NCI-H345 treated with DMSO at 0.1 percent for 48 hours (cell line): ENCODE data around the gene CACNA2D3.

Source experiments
- DNase-seq: peaks from one replicate; lab custom pipeline; 2025; ENCODE audit not compliant: unreplicated experiment; lab: John Stamatoyannopoulos, UW

The CACNA2D3 gene

GRCh38 chr3:54557538-54558428, 435.4 kb downstream of the CACNA2D3 start:
- no peak for DNase-seq

- DNase-seq, result no peak
These were observed 441.3 kb downstream of the CACNA2D3 start for GRCh38 chr3:54563501-54564200.

DNA sequence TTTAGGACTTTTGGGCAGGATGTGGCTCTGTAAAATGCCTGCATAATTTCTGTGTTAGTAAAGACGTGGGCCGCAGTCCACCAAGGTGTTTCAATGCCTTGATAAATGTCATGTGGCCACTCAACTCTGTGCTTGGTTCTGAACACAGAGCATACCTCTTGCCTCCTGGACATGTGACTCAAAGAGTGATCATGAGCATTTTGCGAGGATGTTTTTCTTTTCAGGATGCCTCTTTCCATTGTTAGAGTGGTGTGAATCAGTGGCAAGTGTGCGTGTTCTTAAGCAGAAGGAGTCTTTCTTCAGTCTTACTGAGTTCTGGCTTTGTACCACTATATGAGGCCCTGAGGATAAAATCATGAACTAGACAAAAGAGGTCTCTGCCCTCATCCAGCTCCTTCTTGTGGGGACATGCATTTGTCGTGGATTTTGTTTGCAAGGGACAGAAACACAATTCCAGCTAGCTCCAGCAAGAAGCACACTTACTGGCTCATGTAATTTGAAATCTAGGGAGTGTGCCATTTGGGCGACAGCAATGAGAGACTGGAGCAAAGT, 442.1 kb downstream of the CACNA2D3 start:
- no peak for DNase-seq

- no peak for DNase-seq
These were observed 443.6 kb downstream of the CACNA2D3 start for GRCh38 chr3:54565956-54566355.

DNA sequence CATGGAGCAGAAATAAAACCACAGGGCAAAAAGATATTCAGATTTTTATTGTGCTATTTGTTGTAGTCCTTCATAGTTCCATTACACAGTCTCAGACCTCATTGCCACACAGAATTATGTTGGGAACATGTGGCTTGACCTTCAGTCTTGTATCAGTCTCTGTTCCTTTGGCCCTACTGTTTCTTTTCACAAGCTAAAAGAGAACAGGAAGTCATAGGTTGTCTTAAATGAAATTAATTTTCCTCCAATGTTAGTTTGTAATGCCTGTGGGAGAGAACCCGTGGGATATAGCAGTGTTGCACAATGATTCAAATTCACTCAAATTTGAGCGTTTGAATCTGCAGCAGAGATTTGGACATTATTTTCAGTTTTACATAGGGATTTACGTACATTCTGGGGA, 445.6 kb downstream of the CACNA2D3 start:
- no peak for DNase-seq

- no peak for DNase-seq
These were observed 447.7 kb downstream of the CACNA2D3 start for GRCh38 chr3:54570008-54570407.

GRCh38 chr3:54572197-54572895, 450.0 kb downstream of the CACNA2D3 start:
- DNase-seq, result no peak

DNA sequence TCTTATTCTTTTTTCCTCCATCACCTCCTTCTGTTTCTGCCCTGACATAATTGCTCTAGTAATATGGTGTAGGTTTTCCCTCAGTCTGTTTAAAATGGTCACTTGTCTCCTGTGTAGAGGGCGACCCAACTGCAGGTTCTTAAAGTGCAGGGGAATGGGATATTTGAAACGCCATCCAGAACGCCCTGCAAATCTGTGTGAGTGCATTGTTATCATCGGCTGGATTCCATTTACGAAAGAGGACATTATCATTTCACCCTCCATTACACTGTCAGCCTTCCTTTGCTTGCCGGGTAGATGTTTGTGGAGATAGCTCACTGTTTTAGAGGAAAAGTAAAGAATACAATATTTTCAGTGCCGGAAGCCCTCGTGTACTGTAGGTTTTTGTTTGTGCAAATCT, 451.5 kb downstream of the CACNA2D3 start:
- no peak for DNase-seq

DNA sequence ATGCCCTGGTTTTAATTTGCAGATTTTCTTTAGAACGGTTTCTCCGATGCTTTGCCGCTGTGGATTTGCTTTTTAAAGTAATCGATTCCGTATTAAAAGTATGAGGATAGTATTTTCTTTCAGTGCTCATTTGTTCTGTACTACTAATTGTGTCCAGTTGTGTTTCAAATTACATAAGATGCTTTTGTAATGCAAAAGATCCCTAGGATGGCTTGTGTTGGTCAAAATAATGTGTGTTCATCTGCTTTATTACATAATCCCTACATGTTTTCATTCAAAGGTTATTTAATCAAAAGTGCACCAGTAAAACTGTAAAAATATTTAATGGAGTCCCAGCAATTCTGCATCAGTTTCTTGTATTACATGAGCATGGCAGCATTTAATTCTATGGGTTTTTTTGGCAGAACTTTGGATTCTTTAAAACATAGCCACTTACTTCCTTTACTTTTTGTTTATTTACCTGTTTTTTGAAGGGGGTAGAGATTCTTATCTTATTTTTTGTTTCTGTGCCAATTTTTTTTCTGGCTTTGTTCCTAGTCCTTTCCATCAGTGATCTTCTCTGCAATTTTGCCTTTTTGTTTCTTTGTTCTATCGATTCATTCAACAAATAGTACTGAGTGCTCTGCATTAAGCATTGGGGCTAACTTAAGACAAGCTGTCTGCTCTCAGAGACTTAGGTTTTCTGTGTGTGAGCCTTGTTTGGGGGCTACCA, 452.7 kb downstream of the CACNA2D3 start:
- DNase-seq, result no peak

DNA sequence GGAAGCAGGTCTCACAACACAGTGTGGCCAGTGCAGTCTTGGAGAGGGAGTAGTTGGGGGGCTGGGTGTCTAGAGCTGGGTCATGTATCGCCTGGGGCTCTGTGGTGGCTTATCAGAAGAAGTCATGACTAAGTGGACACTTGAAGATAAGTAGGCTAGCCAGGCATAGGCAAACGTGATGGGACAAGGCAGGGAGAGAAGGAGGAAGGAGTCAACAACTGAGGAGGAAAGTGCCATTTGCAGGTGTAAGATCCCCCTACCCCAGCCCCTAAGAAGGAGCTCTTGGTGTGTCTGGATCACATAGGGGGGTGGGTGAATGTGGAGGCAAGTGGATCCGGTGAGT, 453.2 kb downstream of the CACNA2D3 start:
- no peak for DNase-seq

DNA sequence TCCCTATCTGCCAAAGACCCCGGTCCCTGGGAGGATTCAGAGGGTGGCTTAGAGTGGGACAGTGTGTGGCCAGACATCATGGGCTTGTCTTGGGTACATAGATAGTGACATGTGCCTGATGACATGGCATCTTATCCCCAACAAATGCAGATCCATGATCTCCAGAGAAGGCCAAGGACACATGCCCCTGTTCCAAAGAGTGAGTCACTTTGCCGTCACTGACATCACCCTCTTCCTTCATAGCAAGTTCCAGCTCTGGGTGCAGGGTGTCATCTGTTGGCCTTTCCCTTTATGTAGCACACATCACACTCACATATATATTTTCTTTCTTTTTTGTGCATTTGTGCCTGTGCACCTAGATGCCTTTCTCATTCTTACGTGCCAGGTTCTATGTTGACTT, 455.0 kb downstream of the CACNA2D3 start:
- DNase-seq, result no peak

DNA sequence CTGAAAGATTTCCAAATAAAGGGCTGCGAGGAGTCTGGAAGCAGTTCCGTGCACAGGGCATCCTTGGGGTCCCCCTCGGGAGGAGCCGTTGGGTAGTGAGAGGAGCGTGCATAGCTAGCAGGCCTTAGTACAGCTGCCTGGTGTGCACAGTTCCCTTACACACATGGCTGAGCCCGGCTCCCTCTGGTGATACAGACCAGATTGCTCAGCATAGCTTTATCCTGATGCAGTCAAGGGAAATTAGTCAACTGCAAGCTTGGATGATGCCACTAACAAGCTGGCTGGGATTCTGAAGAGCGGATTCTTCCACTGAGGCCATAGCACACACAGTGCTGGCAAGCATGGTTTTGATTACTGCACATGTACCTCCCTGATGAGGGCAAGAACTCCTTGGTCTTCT, 456.1 kb downstream of the CACNA2D3 start:
- DNase-seq, result no peak

DNA sequence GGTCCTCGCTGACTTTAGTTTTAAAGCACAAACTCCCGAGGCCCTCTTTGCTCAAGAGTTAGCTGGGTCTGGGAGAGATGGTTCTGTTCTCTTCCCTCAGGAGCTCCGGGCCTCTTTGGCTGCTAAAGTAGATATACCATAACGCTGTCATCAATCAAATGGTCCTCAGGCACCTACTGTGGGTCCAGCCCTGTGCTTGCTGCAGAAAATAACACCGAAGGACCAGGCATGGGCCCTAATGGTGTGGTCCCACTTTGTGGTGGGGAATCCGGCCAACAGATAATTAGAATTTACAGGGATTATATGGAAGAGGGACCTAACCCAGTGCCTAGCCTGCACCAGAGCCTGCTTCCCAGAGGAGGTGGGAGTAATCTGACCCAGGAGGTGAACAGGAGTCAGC, 458.1 kb downstream of the CACNA2D3 start:
- no peak for DNase-seq

- DNase-seq, result no peak
These were observed 460.1 kb downstream of the CACNA2D3 start for GRCh38 chr3:54582424-54582823.

DNA sequence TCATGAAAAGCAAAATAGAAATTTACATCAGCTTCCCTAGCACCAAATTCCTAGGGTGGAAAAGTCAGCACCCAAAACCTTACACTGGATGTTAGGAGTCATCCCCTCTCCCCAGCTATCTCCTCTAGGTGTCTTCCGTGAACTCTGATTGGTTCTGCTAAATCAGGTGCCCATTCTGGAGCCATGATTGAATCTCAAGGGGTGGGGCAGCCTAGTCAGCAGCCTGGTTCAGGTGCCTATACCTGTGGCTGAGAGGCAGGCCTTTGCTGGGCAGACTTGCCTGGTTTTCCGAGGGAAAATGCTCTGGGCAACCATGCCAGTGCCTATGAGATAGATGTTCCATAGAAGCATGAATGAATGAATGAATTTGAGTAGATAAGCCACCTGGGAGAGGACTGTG, 468.8 kb downstream of the CACNA2D3 start:
- DNase-seq, result no peak

DNA sequence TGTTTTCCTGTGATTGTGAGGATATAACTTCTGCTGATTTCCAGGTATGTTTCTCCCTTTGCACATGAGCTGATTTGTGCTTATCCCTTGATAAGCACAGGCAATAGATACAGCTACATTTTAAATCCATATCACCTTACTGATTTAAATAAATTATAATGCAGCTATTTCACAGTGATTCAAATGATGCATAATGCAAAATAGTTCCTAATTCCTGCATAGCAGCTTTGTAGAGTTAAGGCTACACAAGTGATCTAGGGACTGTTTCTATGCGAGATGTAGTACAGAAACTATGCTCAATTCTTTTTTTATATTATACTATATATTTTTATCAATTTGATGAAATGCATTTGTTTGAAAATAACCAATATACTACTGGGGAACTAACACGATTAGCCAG, 471.3 kb downstream of the CACNA2D3 start:
- no peak for DNase-seq

GRCh38 chr3:54596087-54596486, 473.7 kb downstream of the CACNA2D3 start:
- DNase-seq, result no peak

DNA sequence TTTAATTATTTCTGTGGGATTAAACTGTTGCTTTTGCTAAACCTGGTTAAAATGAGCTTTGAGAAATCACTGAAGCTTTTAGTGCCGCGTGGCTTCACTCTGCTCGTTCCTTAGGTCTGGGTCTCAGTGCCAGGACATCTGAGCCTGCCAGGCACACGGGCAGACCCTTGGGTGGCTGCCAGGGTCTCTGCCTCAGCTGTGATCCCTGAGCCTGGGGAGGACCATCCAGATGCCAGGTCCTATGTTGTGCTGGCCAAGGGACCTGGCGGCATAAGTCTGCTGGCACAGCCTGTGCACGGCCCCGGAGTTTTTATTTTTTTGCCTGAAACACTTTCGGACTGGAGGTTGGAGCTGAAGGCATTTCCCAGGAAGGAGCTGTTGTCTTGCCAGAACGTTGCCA, 477.4 kb downstream of the CACNA2D3 start:
- no peak for DNase-seq

GRCh38 chr3:54600441-54601204, 478.3 kb downstream of the CACNA2D3 start:
- no peak for DNase-seq

DNA sequence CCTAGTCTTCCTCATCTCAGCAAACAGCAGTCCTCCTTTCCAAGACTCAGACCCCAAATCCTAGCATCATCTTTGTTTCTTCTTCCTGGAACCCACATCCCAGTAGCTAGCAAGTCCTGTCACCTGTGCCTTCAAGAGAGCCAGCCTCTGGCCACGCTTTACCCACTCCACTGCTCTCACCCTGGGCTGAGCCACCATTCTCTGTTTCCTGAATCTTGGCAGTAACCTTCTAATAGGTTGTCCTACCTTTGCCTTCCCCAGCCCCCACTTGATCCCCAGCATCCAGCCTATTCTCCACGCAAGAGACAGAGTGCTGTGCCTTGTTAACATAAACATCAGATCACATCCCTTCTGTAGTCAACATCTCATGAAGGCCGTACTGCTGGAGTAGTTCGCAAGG, 482.1 kb downstream of the CACNA2D3 start:
- DNase-seq, result no peak
